ENCODE data around the gene CNTNAP2. TPM values are rescaled to one million over a fixed set of nuclear protein-coding genes. Genes with fewer than 3 reads are reported as not detected.

CNTNAP2 gene
- total RNA-seq, 2 donors from 2014 or later, result 4.4 to 8.5 TPM

DNA sequence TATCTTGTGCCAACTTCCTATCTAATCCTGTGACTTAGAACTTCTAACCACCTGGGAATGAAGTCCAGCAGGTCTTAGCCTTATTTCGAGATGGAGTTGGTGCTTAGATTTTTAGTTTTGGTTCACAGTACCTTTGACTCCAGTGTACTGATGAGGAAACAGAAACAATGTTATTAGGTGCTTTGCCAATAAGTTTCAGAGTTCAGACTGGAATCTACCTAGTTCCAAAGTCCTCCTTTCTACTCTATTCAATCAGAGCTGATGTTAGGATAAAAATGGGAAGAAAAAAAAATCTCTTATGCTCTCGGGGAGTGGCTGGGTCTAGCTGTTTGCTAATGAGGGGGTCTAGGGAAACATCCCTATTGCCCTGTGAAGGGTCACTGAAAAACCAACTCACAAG is 1867.7 kb downstream of the CNTNAP2 start:
- Histone ChIP-seq H3K4me3 (no peak overlapping the region), H3K9ac (ENCODE audit: low read depth in 2 of 2, low read length in 2 of 2) (no peak overlapping the region), H3K27ac (no peak overlapping the region), H3K27me3 (no peaks in the 10 kb centered on the region), H3K4me1 (no peaks in the 10 kb centered on the region), H3K36me3 (no peaks in the 10 kb centered on the region), H3K9me3 (no peaks in the 10 kb centered on the region)
- TF ChIP-seq CTCF (IDR thresholded peaks at IDR 0.05), result no peak
- intact Hi-C loops (cut with DNase I), result no loop called here
- no peak for DNase-seq

DNA sequence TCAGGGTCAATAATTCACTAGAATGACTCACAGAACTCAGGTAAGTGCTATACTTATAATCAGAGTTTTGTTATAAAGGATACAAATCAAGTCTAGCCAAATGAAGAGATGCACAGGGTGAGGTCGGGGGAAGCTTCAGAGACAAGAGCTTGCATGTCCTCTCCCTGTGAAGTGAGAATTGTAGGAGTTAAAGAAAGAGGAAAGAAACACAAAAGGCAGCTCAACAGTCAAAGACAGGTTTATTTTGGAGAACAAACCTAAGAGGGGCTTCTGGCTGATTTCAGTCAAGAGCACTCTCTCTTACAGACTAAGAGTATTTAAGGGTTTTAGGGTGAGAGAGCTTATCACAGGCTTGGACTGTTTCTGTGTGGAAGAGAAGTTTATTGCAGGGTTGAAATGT is 1873.5 kb downstream of the CNTNAP2 start:
- intact Hi-C loops (cut with DNase I), result no loop called here
- Histone ChIP-seq H3K27ac (no peak overlapping the region), H3K36me3 (no peaks in the 10 kb centered on the region), H3K9ac (ENCODE audit: low read depth in 2 of 2, low read length in 2 of 2) (no peak overlapping the region), H3K4me1 (no peaks in the 10 kb centered on the region), H3K4me3 (no peak overlapping the region), H3K27me3 (no peaks in the 10 kb centered on the region), H3K9me3 (no peaks in the 10 kb centered on the region)
- no peak for DNase-seq
- no peak for TF ChIP-seq CTCF (IDR thresholded peaks at IDR 0.05)

DNA sequence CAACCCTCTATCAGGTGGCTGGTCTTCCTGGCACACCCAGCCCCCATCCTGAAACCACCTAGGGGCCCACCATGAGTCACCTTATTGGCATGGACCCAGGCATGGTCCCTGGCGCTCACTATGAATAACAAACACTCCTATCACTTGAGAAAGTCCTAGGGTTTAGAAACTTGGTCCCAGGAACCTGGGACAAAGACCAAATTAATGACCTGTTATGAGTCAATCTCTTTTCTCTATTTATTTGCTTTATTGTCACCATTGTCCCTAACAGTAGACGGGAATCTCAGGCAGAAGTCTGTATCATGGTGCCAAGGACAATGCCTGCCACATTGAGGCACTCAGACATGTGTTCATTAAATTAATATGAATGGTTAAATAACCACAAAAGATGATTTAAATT is 1874.3 kb downstream of the CNTNAP2 start:
- no peak overlapping the region for H3K27ac ChIP-seq
- no peak overlapping the region for H3K4me3 ChIP-seq
- no peak overlapping the region for H3K9ac ChIP-seq (ENCODE audit: low read depth in 2 of 2, low read length in 2 of 2)
- no peaks in the 10 kb centered on the region for H3K9me3 ChIP-seq
- no peak for DNase-seq
- no peak for TF ChIP-seq CTCF (IDR thresholded peaks at IDR 0.05)
- no peaks in the 10 kb centered on the region for H3K4me1 ChIP-seq
- H3K36me3 ChIP-seq, result no peaks in the 10 kb centered on the region
- intact Hi-C loops (cut with DNase I), result no loop called here
- H3K27me3 ChIP-seq, result no peaks in the 10 kb centered on the region

DNA sequence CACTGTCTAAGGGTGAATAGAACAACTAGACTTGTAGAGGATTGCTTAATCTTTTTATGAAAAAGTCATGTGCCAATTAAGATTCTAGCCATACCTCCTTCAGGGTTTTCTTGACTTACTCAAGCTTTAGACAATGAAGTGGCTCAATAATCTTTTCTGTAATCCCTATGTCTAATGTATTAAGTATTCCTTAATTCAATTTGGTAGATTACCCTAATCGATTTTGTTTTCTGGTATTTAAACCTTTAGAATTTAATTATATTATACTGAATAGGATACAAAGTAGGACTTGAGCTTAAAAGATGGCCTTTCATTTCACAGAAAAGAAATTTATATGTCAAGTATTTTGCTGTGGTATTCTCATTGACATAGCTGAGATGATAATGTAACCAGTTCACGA is 1876.1 kb downstream of the CNTNAP2 start:
- no peak overlapping the region for H3K4me3 ChIP-seq
- no peaks in the 10 kb centered on the region for H3K36me3 ChIP-seq
- H3K9me3 ChIP-seq, result no peaks in the 10 kb centered on the region
- H3K27me3 ChIP-seq, result no peaks in the 10 kb centered on the region
- intact Hi-C loops (cut with DNase I), result no loop called here
- no peaks in the 10 kb centered on the region for H3K4me1 ChIP-seq
- H3K27ac ChIP-seq, result no peak overlapping the region
- no peak overlapping the region for H3K9ac ChIP-seq (ENCODE audit: low read depth in 2 of 2, low read length in 2 of 2)
- DNase-seq, result no peak
- TF ChIP-seq CTCF (IDR thresholded peaks at IDR 0.05), result no peak

GRCh38 chr7:147997636-147998035 is 1881.0 kb downstream of the CNTNAP2 start:
- Histone ChIP-seq H3K9ac (ENCODE audit: low read depth in 2 of 2, low read length in 2 of 2) (no peak overlapping the region), H3K4me3 (no peak overlapping the region), H3K9me3 (no peaks in the 10 kb centered on the region), H3K27ac (no peak overlapping the region), H3K27me3 (no peaks in the 10 kb centered on the region), H3K4me1 (no peaks in the 10 kb centered on the region), H3K36me3 (no peaks in the 10 kb centered on the region)
- intact Hi-C loops (cut with DNase I), result no loop called here
- no peak for TF ChIP-seq CTCF (IDR thresholded peaks at IDR 0.05)
- DNase-seq, result no peak

GRCh38 chr7:147999962-148000361 is 1883.4 kb downstream of the CNTNAP2 start:
- no peak for TF ChIP-seq CTCF (IDR thresholded peaks at IDR 0.05)
- H3K9ac ChIP-seq (ENCODE audit: low read depth in 2 of 2, low read length in 2 of 2), result no peak overlapping the region
- no peak overlapping the region for H3K4me3 ChIP-seq
- H3K4me1 ChIP-seq, result no peaks in the 10 kb centered on the region
- no peaks in the 10 kb centered on the region for H3K27me3 ChIP-seq
- no peak overlapping the region for H3K27ac ChIP-seq
- intact Hi-C loops (cut with DNase I), result no loop called here
- DNase-seq, result no peak
- H3K9me3 ChIP-seq, result no peaks in the 10 kb centered on the region
- H3K36me3 ChIP-seq, result no peaks in the 10 kb centered on the region
